ENCODE measurements around the gene STARD4. TPM values are rescaled to one million over a fixed set of nuclear protein-coding genes. Genes with fewer than 3 reads are reported as not detected.

STARD4 gene
- total RNA-seq, 1 donor from 2014 or later: 62.5 TPM

DNA sequence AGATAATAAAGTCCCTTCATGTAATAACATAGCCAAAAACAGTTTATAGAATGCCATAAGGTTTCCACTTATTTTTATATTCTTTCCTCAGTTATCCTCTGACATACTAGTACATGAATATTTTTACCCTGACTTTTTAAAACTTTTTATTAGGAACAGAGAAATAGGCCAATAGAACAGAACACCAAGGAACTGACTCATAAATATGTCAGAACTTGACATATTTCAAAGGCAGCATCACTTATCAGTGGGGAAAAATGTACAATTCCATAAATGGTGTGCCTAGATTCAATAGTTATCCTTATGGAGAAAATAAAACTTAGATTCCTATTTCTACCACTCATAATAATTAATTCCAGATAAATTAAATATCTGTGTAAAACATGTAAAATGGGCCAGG is 9.4 kb downstream of the STARD4 start:
- Mint-ChIP-seq H3K4me1 (peaks cover 6% of the 10 kb centered on the region), H3K36me3 (ENCODE audit: low read depth) (peaks cover 11% of the 10 kb centered on the region), H3K4me3 (no peak overlapping the region), H3K27ac (ENCODE audit: unreplicated experiment) (no peak overlapping the region), H3K9me3 (no peaks in the 10 kb centered on the region), H3K27me3 (ENCODE audit: low read depth) (no peaks in the 10 kb centered on the region)
- TF ChIP-seq, protein P1, sequence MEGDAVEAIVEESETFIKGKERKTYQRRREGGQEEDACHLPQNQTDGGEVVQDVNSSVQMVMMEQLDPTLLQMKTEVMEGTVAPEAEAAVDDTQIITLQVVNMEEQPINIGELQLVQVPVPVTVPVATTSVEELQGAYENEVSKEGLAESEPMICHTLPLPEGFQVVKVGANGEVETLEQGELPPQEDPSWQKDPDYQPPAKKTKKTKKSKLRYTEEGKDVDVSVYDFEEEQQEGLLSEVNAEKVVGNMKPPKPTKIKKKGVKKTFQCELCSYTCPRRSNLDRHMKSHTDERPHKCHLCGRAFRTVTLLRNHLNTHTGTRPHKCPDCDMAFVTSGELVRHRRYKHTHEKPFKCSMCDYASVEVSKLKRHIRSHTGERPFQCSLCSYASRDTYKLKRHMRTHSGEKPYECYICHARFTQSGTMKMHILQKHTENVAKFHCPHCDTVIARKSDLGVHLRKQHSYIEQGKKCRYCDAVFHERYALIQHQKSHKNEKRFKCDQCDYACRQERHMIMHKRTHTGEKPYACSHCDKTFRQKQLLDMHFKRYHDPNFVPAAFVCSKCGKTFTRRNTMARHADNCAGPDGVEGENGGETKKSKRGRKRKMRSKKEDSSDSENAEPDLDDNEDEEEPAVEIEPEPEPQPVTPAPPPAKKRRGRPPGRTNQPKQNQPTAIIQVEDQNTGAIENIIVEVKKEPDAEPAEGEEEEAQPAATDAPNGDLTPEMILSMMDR (conservative IDR thresholded peaks at IDR 0.05): no peak
- DNase-seq (ENCODE audit: low read depth, low spot score): no peak

DNA sequence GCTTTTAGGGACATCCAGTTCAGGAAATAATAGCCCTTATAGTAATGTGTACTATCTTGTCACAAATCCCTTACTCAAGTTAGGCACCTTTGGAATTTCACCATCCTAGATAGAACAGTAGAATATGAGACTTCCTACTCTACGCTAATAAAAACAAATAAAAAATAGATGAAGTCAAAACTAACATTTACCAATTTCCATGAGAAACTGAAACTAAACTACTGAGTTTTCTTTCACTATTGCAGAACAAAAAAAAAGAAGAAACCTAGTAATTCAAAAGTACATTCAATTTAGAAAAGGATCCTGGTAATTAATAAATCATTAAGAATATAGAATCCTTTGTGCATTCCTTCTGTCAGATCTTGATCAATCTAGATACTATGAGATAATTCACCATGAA is 14.0 kb downstream of the STARD4 start:
- peaks cover 19% of the 10 kb centered on the region for H3K36me3 Mint-ChIP-seq (ENCODE audit: low read depth)
- H3K27me3 Mint-ChIP-seq (ENCODE audit: low read depth): no peaks in the 10 kb centered on the region
- TF ChIP-seq, protein P1 (conservative IDR thresholded peaks at IDR 0.05): no peak
- no peak for DNase-seq (ENCODE audit: low read depth, low spot score)
- peak overlapping the region; percentile 20 for H3K27ac Mint-ChIP-seq (ENCODE audit: unreplicated experiment)
- H3K9me3 Mint-ChIP-seq: no peaks in the 10 kb centered on the region
- H3K4me3 Mint-ChIP-seq: no peak overlapping the region
- no peaks in the 10 kb centered on the region for H3K4me1 Mint-ChIP-seq

GRCh38 chr5:111495159-111495558 is 17.2 kb downstream of the STARD4 start:
- Mint-ChIP-seq H3K9me3 (no peaks in the 10 kb centered on the region), H3K36me3 (ENCODE audit: low read depth) (peaks cover 23% of the 10 kb centered on the region), H3K27me3 (ENCODE audit: low read depth) (no peaks in the 10 kb centered on the region), H3K4me1 (no peaks in the 10 kb centered on the region), H3K27ac (ENCODE audit: unreplicated experiment) (no peak overlapping the region), H3K4me3 (no peak overlapping the region)
- TF ChIP-seq, protein P1 (conservative IDR thresholded peaks at IDR 0.05): no peak
- no peak for DNase-seq (ENCODE audit: low read depth, low spot score)

- Mint-ChIP-seq H3K27me3 (ENCODE audit: low read depth) (no peaks in the 10 kb centered on the region), H3K36me3 (ENCODE audit: low read depth) (peaks cover 23% of the 10 kb centered on the region), H3K9me3 (no peaks in the 10 kb centered on the region), H3K27ac (ENCODE audit: unreplicated experiment) (no peak overlapping the region), H3K4me3 (no peak overlapping the region), H3K4me1 (no peaks in the 10 kb centered on the region)
- DNase-seq (ENCODE audit: low read depth, low spot score): no peak
- TF ChIP-seq, protein P1 (conservative IDR thresholded peaks at IDR 0.05): no peak
Measured at GRCh38 chr5:111494355-111494999, 17.9 kb downstream of the STARD4 start.

DNA sequence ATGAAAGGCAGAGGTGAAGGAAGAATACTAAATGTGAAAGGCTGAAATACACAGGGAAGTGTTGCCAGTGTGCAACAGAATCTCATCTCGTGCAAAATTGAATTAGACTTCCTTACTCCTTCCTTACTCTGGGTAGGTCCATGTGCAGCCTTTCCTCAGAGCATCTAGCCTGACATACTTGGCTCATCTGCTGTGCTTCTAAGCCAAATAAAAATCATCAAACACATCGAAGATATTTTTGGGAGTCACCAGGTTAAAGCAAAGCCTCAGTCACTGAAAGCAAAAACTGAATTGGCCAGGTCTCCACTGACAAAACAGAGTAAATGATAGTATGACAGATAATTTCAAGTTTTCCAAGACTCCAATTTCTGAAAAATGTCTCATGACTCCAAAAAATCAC is 19.3 kb downstream of the STARD4 start:
- H3K36me3 Mint-ChIP-seq (ENCODE audit: low read depth): peaks cover 19% of the 10 kb centered on the region
- H3K4me1 Mint-ChIP-seq: no peaks in the 10 kb centered on the region
- H3K4me3 Mint-ChIP-seq: no peak overlapping the region
- peak overlapping the region; percentile 88 for H3K27ac Mint-ChIP-seq (ENCODE audit: unreplicated experiment)
- TF ChIP-seq, protein P1 (conservative IDR thresholded peaks at IDR 0.05): no peak
- H3K27me3 Mint-ChIP-seq (ENCODE audit: low read depth): no peaks in the 10 kb centered on the region
- DNase-seq (ENCODE audit: low read depth, low spot score): no peak
- H3K9me3 Mint-ChIP-seq: no peaks in the 10 kb centered on the region

All from neural crest cell (in vitro differentiated cells).